ENCODE data around the gene CDC42SE2.

DNA sequence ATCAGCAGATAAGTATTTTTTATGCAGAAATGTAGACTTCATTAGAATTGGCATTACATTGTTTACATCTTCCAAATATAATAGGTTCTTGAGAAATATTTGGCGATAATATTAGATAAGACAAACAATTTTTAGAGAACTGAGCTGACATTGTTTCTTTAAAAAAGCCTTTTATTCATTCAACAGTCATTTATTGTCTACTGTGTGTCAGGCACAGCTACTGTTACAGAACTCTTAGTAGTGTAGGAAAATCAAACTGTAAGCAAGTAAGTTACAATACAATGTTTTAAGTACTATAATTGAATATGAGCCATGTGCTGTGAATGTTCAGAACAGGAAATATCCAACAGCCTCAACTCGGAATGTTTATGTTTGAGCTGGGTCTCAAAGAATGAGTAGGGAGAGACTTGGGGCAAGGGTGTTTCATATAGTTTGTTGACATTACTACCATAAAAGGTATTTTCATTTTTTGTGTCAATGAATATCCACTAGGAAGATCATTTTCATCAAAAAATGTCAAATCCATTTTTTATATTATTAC lies 114.0 kb downstream of the CDC42SE2 start:
- TF ChIP-seq, protein P1, sequence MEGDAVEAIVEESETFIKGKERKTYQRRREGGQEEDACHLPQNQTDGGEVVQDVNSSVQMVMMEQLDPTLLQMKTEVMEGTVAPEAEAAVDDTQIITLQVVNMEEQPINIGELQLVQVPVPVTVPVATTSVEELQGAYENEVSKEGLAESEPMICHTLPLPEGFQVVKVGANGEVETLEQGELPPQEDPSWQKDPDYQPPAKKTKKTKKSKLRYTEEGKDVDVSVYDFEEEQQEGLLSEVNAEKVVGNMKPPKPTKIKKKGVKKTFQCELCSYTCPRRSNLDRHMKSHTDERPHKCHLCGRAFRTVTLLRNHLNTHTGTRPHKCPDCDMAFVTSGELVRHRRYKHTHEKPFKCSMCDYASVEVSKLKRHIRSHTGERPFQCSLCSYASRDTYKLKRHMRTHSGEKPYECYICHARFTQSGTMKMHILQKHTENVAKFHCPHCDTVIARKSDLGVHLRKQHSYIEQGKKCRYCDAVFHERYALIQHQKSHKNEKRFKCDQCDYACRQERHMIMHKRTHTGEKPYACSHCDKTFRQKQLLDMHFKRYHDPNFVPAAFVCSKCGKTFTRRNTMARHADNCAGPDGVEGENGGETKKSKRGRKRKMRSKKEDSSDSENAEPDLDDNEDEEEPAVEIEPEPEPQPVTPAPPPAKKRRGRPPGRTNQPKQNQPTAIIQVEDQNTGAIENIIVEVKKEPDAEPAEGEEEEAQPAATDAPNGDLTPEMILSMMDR (conservative IDR thresholded peaks at IDR 0.05; ENCODE audit: low read length), result no peak
- TF ChIP-seq EZH2phosphoT487 (IDR thresholded peaks at IDR 0.05; ENCODE audit: borderline replicate concordance), result no peak

All from Loucy (cell line).